PC-3 (cell line): ENCODE measurements around the gene STX18. TPM values are rescaled to one million over a fixed set of nuclear protein-coding genes. Genes with fewer than 3 reads are reported as not detected.

Source experiments
- ATAC-seq: fragments of 200-7000 bp; cut with Tn5 transposase; 2 replicates; pipeline ENCODE4 v1.9.1; 2020; ENCODE audit warnings: mild to moderate bottlenecking, moderate library complexity
- BruUV-seq: library from RNA; stranded (reverse); fragments of 400-500 nt; replicated peaks from 2 replicates; lab custom pipeline; 2021; lab: Mats Ljungman, UMichigan
- CTCF ChIA-PET: fragments of 300-600 bp; sonication (Branson Sonifier 250); formaldehyde crosslinking; loops from one replicate; lab custom pipeline; 2022; ENCODE audit warnings: antibody characterized with exemption; lab: Charles Lee
- POLR2A ChIA-PET: fragments of 300-600 bp; sonication (Branson Sonifier 250); formaldehyde crosslinking; loops from one replicate; lab custom pipeline; 2022; ENCODE audit warnings: antibody characterized with exemption; ENCODE audit not compliant: unreplicated experiment; lab: Charles Lee
- DNase-seq: peaks from one replicate; pipeline ENCODE4 v3.0.0-alpha.2; 2015
- H2AFZ ChIP-seq: fragments of 300-600 bp; sonication (generic); 2 replicates; pipeline ENCODE4 v1.6.0; 2016; ENCODE audit warnings: antibody characterized with exemption, low read length
- H3F3A ChIP-seq: fragments of 300-600 bp; sonication (generic); one replicate; pipeline ENCODE4 v1.6.0; 2017; ENCODE audit warnings: antibody characterized with exemption, low read length, control low read depth, mild to moderate bottlenecking; ENCODE audit not compliant: unreplicated experiment
- H3K27ac ChIP-seq: fragments of 300-600 bp; sonication (generic); 2 replicates; pipeline ENCODE4 v1.5.1; 2016; ENCODE audit warnings: mild to moderate bottlenecking, low read length
- H3K27me3 ChIP-seq: fragments of 300-600 bp; sonication (generic); 2 replicates; pipeline ENCODE4 v1.6.1; 2016; ENCODE audit warnings: low read length, mixed read lengths
- H3K36me3 ChIP-seq: fragments of 300-600 bp; sonication (generic); 2 replicates; pipeline ENCODE4 v1.6.1; 2016; ENCODE audit warnings: low read depth, mixed run types, low read length, mixed read lengths
- H3K4me1 ChIP-seq: fragments of 300-600 bp; sonication (generic); 2 replicates; pipeline ENCODE4 v1.5.1; 2016; ENCODE audit warnings: low read length; ENCODE audit not compliant: insufficient read depth
- H3K4me2 ChIP-seq: fragments of 300-600 bp; sonication (generic); 2 replicates; pipeline ENCODE4 v1.6.0; 2016; ENCODE audit warnings: low read length
- H3K4me3 ChIP-seq: fragments of 300-600 bp; sonication (generic); 2 replicates; pipeline ENCODE4 v1.5.1; 2016; ENCODE audit warnings: mild to moderate bottlenecking, low read length, mixed read lengths
- H3K79me2 ChIP-seq: fragments of 300-600 bp; sonication (generic); 2 replicates; pipeline ENCODE4 v1.6.1; 2017; ENCODE audit warnings: low read length, mixed read lengths
- H3K9ac ChIP-seq: fragments of 300-600 bp; sonication (generic); 2 replicates; pipeline ENCODE4 v1.6.0; 2016; ENCODE audit warnings: mild to moderate bottlenecking, low read length
- H3K9me2 ChIP-seq: fragments of 300-600 bp; sonication (generic); replicated peaks from 2 replicates; pipeline ENCODE4 v1.6.1; 2016; ENCODE audit warnings: mixed run types, low read length, mixed read lengths
- H3K9me3 ChIP-seq: fragments of 300-600 bp; sonication (generic); 2 replicates; pipeline ENCODE4 v1.6.1; 2016; ENCODE audit warnings: low read length, mixed read lengths
- H4K20me1 ChIP-seq: fragments of 300-600 bp; sonication (generic); 2 replicates; pipeline ENCODE4 v1.6.1; 2016; ENCODE audit warnings: low read length, mixed read lengths
- EZH2 ChIP-seq: fragments of 300-600 bp; sonication (generic); IDR thresholded peaks from one replicate; pipeline ENCODE4 v1.6.1; 2017; ENCODE audit warnings: antibody characterized with exemption, mild to moderate bottlenecking, low read length; ENCODE audit not compliant: unreplicated experiment
- EZH2phosphoT487 ChIP-seq: fragments of 300-600 bp; sonication (generic); IDR thresholded peaks from 2 replicates; pipeline ENCODE4 v1.6.1; 2018; ENCODE audit warnings: mild to moderate bottlenecking, antibody characterized with exemption, low read length, borderline replicate concordance
- intact Hi-C: fragments of 100-400 bp; cut with micrococcal nuclease; formaldehyde crosslinking; loops from 2 replicates; pipeline ENCODE4 v1.9.0; 2023
- total RNA-seq: library from RNA; depleted of rRNA; stranded (reverse); fragments of >200 nt; gene quantifications from 2 replicates; pipeline ENCODE4 v1.2.3, GENCODE V29; 2014
- TF ChIP-seq, protein P1 (sequence below): fragments of 300-600 bp; sonication (generic); conservative IDR thresholded peaks from 2 replicates; pipeline ENCODE4 v1.5.1; 2017; ENCODE audit warnings: antibody characterized with exemption, low read depth, mild to moderate bottlenecking, low read length

STX18 gene
- total RNA-seq, 1 experiment from 2014 or later = 25.0 TPM

DNA sequence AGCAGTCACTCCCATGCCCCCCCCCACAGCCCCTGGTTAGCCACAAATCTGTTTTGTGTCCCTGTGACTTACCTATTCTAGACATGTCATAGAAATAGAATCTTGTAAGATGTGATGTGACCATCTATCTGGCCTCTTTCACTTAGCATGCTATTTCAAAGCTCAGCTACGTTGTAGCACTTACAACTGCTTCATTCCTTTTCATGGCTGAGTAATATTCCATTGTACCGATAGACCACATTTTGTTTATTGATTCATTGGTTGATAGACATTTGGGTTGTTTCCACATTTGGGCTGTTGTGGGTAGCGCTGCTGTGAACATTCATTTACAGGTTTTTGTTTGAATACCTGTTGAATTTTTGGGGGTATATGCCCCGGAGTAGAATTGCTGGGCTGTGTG is 143.4 kb downstream of the STX18 start:
- TF ChIP-seq EZH2phosphoT487 = no peak
- TF ChIP-seq, protein P1, sequence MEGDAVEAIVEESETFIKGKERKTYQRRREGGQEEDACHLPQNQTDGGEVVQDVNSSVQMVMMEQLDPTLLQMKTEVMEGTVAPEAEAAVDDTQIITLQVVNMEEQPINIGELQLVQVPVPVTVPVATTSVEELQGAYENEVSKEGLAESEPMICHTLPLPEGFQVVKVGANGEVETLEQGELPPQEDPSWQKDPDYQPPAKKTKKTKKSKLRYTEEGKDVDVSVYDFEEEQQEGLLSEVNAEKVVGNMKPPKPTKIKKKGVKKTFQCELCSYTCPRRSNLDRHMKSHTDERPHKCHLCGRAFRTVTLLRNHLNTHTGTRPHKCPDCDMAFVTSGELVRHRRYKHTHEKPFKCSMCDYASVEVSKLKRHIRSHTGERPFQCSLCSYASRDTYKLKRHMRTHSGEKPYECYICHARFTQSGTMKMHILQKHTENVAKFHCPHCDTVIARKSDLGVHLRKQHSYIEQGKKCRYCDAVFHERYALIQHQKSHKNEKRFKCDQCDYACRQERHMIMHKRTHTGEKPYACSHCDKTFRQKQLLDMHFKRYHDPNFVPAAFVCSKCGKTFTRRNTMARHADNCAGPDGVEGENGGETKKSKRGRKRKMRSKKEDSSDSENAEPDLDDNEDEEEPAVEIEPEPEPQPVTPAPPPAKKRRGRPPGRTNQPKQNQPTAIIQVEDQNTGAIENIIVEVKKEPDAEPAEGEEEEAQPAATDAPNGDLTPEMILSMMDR = no peak
- no peak for TF ChIP-seq EZH2
- ChIA-PET CTCF (no interaction called here), POLR2A (no interaction called here)
- Histone ChIP-seq H3K36me3 (no peaks in the 10 kb centered on the region), H3K27ac (no peak overlapping the region), H3K27me3 (peaks cover 15% of the 10 kb centered on the region), H3K9ac (no peak overlapping the region), H3K4me3 (no peak overlapping the region), H3K4me1 (no peaks in the 10 kb centered on the region; the same call in 1 of the 2 replicates), H3F3A (no peaks in the 10 kb centered on the region), H3K79me2 (no peaks in the 10 kb centered on the region), H3K4me2 (no peak overlapping the region), H2AFZ (no peak overlapping the region), H3K9me3 (no peaks in the 10 kb centered on the region), H4K20me1 (no peaks in the 10 kb centered on the region), H3K9me2 (no peaks in the 10 kb centered on the region)
- no peak for ATAC-seq
- BruUV-seq = no TSS peak
- DNase-seq = no peak
- intact Hi-C loops = no loop called here

DNA sequence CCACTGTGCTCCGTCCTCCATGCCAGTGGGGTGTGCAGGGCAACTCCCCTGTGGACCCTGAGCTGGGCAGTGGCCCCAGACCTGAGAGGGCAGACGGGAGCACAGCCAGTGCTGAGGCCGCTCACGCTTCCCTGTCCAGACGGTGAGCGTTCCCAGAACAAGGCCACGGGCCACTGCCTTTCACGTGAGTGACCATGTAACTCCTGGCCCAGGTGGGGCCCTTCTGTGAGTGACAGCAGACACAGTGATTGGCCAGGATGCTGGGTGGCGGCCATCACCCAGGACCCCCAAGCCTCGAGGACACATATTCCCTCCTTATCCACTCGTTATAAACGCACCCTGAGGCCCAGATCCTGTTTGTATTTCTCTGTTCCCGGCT is 144.4 kb downstream of the STX18 start:
- no peak overlapping the region for H3K9ac ChIP-seq
- H3K79me2 ChIP-seq = no peaks in the 10 kb centered on the region
- CTCF ChIA-PET = no interaction called here
- no peaks in the 10 kb centered on the region for H3K9me3 ChIP-seq
- H3K9me2 ChIP-seq = no peaks in the 10 kb centered on the region
- peaks cover 15% of the 10 kb centered on the region for H3K27me3 ChIP-seq
- no peaks in the 10 kb centered on the region for H4K20me1 ChIP-seq
- H2AFZ ChIP-seq = no peak overlapping the region
- ATAC-seq (no peak), DNase-seq (no peak)
- H3K4me3 ChIP-seq = no peak overlapping the region
- no peak overlapping the region for H3K4me2 ChIP-seq
- no peak overlapping the region for H3K27ac ChIP-seq
- intact Hi-C loops = no loop called here
- TF ChIP-seq EZH2 (no peak), EZH2phosphoT487 (no peak)
- TF ChIP-seq, protein P1 = no peak
- H3K4me1 ChIP-seq = no peaks in the 10 kb centered on the region; the same call in 1 of the 2 replicates
- POLR2A ChIA-PET = no interaction called here
- BruUV-seq = no TSS peak
- no peaks in the 10 kb centered on the region for H3F3A ChIP-seq
- no peaks in the 10 kb centered on the region for H3K36me3 ChIP-seq

DNA sequence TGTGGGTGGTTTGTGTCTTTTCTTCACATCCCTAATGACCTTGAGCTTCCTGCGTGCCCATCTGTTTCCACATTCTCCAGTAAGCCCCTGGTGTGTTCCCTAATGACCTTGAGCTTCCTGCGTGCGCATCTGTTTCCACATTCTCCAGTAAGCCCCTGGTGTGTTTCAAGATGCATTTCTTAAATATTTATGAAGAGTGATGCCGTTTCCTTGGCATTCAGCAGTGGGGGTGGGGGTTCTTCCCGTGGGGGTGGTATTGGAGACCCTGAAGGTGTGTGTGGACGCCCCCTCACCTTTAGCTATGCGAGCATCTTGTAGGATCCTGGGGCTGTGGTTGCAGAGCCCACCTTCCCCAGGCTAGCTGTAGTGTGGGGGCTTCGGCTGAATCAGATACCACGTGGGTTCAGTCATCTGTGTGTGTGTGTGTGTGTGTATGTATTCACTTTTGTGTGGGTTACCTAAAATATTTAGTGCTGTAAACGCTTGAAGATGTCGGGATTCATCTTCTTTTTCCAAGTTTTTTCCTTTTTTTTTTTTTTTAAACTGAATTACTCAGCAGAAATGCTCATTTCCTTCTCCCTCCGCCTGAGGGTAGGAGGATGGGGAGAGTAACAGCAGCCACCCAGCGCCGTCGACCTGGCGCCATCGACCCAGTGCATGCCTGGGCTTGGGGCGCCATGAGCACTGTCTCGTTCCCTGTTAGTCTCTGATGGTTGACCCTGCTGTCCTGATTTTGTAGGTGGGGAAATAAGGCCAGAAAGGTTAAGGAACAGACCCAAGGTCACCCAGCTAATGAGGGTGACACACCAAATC is 145.0 kb downstream of the STX18 start:
- ChIA-PET POLR2A (no interaction called here), CTCF (no interaction called here)
- Histone ChIP-seq H2AFZ (no peak overlapping the region), H3K9me3 (no peaks in the 10 kb centered on the region), H4K20me1 (no peaks in the 10 kb centered on the region), H3F3A (no peaks in the 10 kb centered on the region), H3K36me3 (no peaks in the 10 kb centered on the region), H3K9ac (no peak overlapping the region), H3K27ac (no peak overlapping the region), H3K4me1 (no peaks in the 10 kb centered on the region; the same call in 1 of the 2 replicates), H3K27me3 (peaks cover 15% of the 10 kb centered on the region), H3K79me2 (no peaks in the 10 kb centered on the region), H3K4me2 (no peak overlapping the region), H3K4me3 (no peak overlapping the region), H3K9me2 (no peaks in the 10 kb centered on the region)
- intact Hi-C loops = no loop called here
- no TSS peak for BruUV-seq
- ATAC-seq = no peak
- TF ChIP-seq EZH2phosphoT487 = no peak
- no peak for TF ChIP-seq EZH2
- TF ChIP-seq, protein P1 = no peak
- no peak for DNase-seq
